ENCODE measurements around the gene YTHDC1.

YTHDC1 gene

DNA sequence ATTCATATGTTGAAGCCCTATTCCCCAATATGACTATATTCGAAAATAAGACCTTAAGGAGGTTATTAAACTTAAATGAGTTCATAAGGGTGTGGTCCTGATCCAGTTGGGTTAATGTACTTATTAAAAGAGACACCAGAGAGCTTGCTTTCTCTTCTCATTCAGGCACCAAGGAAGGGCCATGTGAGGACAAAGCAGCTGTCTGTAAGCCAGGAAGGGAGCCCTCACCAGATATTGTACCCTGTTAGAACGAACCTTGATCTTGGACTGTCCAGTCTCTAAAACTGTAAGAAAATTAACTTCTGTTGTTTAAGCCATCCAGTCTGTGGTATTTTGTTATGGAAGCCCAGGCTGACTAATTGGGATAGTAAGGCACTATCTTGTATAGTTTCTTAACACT, 9.1 kb upstream of the YTHDC1 start:
- DNase-seq: no peak

DNA sequence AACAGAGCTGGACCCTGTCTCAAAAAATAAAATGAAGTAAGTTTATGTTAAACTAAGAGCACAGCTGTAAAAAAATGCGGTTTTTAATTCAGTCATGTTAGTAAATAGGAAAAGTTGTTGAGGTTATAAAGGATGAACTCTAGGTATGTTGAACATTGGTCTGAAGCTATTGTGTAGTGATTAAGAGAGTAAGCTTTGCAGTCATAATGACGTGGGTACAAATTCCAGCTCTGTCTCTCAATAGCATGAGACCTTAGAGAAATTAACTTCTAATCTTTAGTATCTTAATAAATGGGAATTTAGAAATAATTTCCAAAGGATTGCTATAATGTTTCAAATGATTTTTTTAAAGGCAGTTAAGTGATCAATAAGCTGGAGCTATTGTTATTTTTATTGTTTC, 2.9 kb upstream of the YTHDC1 start:
- DNase-seq: no peak

DNA sequence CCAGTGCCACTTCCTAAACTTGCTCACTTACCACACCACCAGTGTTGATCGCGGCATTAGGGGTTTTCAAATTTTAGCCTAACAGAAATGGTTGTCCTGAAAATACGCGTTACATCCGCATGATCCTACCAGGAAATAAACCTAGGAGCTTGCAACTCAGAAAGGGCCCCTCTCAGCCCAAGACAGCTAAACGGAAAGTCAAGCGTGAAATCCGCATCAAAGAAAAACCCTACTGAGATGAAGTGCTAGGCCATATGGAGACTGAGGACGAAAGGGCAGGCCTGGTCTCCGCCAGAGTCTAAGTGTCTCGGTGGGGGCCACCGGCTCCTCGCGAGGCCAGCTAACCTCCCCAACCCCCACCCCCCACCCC, 626 bp downstream of the YTHDC1 start:
- DNase-seq: no peak

DNA sequence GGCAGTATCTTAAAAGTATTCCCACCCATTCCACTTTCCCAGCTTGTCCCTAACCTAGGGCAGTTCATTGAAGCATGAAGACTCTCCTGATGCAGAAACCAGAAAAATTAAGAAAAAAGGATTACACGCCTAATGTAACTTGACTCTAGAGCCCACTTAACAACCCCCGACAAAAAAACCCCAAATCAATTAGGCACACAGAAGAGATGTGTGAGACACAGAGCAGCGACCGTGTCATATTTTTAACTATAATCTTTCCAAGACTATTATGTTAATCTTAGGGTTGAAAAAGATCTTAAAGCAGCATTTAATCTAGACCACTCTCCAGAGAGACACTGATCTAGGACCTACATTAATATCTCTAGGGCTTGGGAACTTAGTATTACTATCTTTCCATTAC, 1.3 kb downstream of the YTHDC1 start:
- no peak for DNase-seq

DNA sequence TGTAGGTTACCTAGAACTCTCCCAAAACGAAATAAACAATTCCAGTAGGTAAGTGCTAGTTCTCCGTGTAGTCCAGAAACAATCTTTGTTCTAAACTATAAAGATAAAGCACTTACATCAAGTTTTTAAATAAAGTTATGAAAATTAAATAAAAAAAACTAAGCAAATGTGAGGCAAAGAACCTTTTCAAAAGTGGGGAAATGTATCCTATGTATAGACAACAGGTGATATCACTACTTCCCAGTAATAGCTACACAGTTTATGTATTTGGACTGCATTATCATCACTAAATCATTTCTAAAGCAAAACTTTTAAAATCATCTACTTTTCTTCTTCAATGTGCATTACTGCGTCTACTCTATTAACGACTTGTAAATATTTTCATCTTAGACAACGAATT, 2.0 kb downstream of the YTHDC1 start:
- no peak for DNase-seq

DNA sequence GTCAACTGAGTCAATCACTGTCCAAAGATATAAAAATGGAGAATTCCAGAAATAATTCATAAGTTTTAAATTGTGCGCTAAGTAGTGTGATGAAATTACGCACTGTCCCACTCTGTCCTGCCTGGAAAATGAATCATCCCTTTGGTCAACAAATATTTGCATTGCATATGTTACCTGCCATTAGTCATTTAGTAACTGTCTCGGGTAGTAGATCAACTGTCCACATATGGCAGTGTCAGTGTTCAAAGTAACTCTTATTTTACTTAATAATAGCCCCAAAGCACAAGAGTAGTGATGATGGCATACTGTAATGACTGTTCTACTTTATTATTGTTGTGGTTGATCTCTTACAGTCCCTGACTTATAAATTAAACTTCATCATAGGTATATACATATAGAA, 3.4 kb downstream of the YTHDC1 start:
- DNase-seq: no peak

DNA sequence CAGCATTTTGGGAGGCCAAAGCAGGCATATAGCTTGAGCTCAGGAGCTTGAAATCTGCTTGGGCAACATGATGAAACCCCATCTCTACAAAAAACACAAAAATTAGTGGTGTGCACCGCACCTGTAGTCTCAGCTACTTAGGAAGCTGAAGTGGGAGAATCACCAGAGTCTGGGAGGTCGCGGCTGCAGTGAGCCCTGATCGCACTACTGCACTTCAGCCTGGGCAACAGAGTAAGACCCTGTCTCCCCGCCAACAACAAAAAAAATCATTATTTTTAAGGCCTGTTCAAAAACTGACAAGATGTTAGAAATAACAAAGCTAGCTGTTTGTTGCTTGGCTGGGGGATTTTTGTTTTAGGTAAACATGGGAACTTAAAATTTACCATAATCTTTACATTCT, 5.1 kb downstream of the YTHDC1 start:
- no peak for DNase-seq

DNA sequence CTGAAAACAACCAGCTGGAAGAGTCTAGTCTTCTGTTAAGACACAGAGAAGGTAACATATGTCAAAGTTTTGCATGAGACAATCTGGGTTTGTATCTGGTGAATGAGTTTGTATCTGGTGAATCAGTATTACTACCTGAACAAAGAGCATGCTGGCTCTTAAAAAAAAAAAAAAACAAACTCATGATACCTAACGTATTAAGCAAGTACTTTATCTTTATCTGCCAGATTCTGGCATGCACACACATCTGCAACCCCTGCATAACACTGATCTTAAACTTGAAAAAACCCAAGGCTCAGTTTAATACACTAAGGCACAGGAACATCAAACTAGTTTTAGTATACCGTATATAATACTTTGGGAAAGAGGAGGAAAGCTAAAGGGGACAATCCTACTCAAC, 5.8 kb downstream of the YTHDC1 start:
- no peak for DNase-seq

DNA sequence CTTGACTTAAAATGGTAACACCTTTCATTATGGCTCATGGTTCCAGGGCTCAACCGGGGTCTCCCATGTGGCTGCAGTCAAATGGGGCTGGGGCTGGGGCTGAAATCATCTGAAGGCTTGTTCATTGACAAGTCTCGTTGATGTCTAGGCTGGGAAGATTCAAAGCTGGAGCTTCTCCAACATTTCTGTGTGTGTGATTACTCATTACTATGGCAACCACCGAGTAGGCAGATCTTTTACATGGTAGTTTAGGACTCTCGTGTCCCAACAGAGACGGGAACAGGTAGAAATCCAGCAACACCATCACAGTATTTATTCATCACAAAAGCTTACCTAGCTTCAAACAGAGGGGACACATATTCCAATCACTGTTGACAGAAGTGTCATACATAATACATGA, 7.8 kb downstream of the YTHDC1 start:
- no peak for DNase-seq

DNA sequence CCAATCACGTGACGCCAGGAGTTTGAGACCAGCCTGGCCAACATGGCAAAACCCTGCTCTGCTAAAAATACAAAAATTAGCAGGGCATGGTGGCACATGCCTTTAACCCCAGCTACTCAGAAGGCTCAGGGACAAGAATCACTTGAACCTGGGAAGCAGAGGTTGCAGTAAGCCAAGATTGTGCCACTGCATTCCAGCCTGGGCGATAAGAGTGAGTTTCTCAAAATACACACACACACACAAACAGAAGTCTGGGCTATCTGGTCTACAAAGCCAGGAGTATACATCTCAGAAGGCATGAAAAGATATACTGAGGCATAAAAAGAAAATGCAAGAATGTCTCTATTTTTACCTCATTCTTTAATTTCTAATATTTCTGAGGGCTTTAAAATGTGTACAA, 11.3 kb downstream of the YTHDC1 start:
- DNase-seq: no peak

DNA sequence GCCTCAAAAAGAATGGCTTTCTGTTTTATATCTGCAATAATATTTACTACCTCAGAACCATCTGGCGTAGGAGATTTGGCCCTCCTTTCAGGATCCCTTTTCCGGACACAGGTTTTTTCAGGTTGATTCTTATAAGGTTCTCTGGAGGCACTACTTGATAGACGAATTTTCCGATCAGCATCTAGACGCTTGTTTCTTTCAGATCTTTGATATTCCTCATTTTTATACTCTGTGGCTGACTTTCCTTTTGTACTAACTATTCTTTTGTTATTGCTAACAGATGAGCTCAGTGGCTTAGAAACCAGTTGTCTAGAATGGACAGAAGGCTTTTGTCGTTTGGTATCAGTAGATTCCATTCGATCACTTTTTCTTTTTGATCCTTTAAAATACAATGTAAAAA, 12.4 kb downstream of the YTHDC1 start:
- DNase-seq: no peak

DNA sequence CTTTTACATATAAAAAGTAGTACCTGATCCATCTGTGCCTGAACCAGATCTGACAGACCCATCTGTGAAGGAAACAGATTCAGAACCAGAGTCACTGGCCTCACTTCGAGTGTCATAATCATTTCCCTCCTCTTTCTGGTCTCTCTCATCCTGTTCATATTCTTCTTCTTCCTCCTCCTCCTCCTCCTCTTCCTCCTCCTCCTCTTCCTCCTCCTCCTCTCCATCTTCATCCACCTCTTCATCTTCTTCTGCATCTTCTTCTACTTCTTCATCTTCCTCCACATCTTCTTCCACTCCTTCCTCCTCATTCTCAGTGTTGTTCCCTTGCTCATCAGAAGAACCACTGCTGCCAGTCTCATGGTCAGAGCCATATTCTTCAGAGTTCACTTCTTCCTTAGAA, 12.9 kb downstream of the YTHDC1 start:
- DNase-seq: no peak

DNA sequence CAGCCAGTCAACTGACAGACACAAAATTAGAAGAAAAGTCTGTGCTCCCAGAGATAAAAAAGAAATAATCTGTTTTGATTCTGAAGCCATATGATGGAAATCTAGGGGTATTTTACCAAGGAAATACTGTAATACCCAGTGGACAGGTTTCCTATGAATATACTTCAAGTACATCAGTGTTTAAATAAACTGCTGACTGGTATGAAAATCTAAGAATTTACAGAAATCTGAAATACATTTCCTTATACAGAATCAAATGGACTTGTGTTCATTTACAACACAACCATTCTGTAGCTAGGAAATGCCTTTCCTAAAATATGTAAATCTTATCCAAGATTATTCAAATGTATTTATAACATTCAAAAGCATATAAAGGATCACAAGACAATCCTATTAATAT, 13.4 kb downstream of the YTHDC1 start:
- no peak for DNase-seq

DNA sequence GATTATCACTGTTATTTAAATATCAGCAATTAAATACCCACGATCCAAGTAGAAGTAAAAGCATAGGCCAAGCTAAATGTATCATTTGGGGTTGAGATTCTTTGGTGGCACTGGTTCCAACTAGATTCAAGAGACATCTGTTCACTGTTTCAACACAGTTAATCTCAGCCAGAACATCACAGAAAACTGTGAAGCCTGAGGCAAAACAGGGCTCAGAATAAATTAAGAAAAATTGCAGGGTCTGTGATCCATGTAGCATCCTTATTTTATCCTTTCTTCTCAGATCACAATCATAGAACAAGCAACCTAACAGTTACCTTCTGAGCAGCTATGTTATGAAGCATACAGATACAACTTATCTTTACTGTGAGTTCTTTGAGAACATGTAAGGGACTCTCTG, 23.7 kb downstream of the YTHDC1 start:
- no peak for DNase-seq

DNA sequence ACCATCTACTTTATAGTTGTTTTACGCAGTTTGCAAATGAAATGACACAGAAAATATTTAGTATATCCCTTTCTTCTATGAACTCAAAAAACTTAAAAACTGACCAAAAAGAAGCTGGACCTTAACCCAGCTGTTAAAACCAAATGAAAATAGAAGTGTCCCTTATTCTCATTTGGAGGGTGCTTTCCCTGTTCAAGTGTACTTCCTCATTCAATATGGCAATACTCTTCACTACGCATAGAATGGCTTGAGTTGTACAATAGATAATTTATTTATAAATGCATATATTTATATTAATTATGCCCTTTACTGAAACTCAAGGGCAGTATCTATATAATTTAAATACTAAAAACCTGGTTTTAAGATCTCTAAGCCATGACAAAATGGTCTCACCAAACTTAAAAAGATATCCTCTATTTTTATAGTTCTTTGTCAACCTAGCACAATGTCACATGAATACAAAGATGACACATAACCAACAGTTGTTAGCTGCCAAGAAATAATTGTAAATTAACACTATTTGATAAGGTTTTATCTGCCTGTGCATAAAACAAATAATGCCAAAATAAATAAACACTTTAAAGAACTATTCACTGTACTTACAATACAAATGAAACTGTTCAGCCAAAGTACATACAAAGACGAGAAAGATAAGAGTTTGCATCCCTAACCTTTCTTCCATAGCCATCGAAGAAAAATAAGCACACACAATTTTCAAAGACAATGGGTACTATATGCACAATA, 25.2 kb downstream of the YTHDC1 start:
- DNase-seq: no peak

DNA sequence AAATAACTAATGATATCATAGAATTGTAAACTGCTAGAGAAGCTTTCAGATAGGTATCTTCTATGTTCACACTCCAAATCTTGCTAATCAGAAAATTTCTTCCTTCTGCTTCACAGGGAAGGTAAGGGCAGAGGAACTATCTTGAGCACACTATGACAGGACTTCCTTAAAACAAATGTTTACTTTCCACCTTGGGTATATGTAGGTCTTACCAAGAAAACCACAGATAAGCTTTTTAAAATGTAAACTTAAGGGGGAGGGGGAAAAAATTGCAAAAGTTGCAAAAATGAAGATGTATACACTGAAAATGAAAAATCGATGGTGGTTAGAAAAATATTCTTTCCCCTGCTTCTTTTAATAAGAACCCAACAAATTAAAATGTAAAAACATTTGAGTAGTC, 30.9 kb downstream of the YTHDC1 start:
- DNase-seq: no peak

DNA sequence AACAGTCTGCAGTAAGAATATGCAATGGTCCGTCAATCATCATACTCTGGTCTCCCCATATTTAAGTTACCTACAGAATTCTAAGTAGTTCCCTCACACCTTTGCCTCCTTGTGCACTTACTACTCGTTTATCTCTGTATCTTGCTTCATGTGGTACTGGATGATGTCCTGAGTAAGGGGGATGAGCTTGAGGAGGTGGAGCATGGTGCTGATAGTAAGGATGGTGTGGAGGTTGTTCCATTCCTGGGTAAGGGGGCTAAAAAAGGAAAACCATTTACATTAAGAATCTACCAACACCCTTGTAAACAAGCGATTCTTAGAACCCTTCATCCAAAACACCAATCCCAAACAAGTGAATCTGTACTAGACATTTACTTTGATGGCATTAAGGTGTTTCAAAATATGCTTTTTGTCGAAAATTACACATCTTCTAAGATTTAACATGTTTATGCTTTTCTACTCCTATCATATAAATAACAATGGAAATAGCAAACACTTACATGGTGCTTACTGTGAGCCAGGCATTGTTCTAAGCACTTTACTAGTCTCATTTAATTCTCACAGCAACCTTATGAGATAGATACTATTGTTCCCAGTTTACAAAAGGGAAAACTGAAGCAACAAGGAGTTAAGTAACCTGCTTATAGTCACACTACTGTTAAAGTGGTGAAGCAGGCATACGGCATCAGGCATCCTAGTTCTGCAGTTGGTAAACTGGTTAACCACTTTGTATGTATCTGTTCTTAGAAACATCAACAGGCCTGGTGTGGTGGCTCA, 33.5 kb downstream of the YTHDC1 start:
- no peak for DNase-seq

DNA sequence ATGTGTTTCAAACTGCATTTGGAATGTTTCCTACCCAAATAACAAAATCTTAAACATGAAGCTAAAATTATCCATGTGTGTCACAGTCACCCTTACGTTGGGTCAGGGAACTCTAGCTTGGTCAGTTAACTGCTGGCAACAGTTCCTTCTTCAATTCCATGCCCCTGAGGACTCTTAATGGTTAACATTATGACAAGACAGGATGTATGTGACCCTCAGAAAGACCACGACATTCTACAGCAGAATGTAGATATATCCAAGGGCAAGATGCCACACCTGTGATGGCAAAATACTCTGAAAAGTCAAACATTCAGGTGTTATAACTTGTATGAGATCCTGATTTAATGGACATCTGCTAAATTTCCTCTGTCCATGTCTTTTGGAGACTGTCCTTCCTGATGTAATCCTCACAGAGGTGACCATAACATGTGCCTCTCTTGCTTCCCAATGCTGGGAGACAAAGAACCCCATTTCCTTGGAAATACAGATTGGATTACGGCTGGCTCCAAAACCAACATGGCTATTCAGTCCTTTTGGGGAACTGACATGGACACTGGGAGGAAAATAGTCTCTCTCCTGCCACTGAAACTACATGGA, 39.1 kb downstream of the YTHDC1 start:
- no peak for DNase-seq

DNA sequence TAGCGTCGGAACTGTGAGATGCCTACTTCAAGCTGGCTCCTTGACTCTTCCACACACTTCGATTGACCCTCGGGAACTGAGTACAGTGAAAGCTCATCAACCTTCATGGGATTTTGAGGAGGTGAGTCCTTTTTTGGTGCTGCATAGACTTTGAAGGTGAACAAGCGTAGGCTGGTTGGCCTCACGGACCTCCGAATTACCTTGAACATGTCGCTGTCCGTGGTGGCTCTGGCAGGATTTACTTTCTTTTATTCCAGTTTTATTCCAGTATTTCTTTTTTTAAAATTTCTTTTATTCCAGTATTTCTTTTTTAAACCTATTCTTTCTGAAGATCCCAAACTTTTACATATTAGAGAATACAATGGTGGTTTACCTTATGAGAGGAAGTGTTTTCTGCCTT, 45.2 kb downstream of the YTHDC1 start:
- DNase-seq: no peak

DNA sequence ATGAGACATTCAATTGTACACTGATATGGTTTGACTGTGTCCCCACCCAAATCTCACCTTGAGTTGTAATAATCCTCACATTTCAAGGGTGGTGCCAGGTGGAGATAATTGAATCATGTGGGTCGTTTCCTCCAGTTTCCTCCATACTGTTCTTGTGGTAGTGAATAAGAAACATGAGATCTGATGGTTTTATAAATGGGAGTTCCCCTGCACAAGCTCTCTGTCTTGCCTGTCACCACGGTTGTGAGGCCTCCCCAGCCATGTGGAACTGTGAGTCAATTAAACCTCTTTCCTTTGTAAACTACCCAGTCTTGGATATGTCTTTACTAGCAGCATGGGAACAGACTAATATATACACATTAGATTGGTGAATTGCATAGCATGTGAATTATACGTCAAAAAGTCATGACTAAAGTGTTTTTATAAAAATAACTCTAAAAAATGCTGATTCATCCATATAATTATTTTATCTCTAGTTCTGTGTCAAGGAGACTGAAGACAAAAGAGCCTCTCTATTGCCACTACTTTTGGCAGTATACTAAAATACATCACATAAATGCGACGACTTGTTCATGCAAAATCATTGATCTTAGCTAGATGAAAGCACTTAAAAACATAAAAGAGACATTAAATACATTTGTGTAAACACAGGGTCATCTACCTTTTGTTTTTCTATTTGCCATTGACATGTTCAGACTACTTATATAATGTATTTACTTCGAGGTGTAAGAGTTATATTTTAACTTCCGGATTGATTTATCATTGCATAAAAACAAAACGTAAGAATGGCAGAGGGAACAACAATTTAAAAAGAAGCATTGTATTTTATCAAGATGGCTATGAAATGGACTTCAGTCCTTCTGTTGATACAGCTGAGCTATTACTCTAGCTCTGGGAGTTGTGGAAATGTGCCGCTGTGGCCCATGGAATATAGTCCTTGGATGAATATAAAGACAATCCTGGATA, 50.1 kb downstream of the YTHDC1 start:
- DNase-seq: no peak

DNA sequence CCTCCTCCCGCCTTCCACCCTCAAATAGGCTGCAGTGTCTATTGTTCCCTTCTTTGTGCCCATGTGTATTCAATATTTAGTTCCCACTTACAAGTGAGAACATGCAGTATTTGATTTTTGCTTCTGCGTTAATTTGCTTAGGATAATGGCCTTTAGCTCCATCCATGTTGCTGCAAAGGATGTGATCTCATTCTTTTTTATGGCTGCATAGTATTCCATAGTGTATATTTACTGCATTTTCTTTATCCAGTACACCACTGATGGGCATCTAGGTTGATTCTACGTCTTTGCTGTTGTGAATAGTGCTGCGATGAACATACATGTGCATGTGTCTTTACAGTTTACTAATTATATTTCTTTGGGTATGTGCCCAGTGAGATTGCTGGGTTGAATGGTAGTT, 52.8 kb downstream of the YTHDC1 start:
- no peak for DNase-seq

DNA sequence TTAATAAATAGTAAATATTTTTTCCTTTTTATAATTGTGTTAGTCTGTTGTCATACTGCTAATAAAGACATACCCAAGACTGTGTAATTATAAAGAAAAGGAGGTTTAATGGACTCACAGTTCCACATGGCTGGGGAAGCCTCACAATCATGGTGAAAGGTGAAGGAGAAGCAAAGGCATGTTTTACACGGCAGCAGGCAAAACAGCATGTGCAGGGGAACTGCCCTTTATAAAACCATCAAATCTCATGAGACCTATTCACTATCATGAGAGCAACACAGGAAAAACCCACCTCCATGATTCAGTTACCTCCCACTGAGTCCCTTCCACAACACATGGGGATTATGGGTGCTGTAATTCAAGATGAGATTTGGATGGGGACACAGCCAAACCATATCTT, 58.6 kb downstream of the YTHDC1 start:
- no peak for DNase-seq

DNA sequence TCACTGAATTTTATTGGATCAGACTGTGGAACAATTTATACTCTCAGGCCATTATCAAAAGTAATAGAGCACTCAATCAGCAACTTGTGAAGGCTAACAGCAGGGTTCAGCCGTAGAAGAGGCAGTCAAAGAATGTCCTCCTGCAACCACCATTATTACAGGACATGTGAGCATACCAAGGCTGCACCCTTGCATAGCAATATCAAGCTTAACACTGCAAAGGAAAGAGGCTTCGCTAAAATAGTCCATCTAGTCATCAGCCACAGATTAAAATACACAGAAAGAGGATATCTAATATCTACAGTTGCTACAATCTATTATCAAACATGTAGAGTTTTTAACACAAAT, 61.5 kb downstream of the YTHDC1 start:
- DNase-seq: no peak

Measured in effector CD4-positive, alpha-beta T cell (primary cell).